GM23338 (cell line): Measurements from ENCODE around the gene XIRP2. TPM values are rescaled to one million over a fixed set of nuclear protein-coding genes. Genes with fewer than 3 reads are reported as not detected.

Source experiments
- ATAC-seq: fragments of 200-7000 bp; cut with Tn5 transposase; 3 replicates; pipeline ENCODE4 v1.9.1; 2020
- DNase-seq: peaks from one replicate; pipeline ENCODE4 v3.0.0-alpha.2; 2015; ENCODE audit warnings: low spot score
- H2AFZ ChIP-seq: fragments of 200-600 bp; sonication (generic); 2 replicates; pipeline ENCODE4 v1.8.0; 2016; ENCODE audit warnings: antibody characterized with exemption, mild to moderate bottlenecking, moderate library complexity
- H3F3A ChIP-seq: fragments of 200-600 bp; sonication (generic); replicated peaks from 2 replicates; pipeline ENCODE4 v1.8.0; 2017; ENCODE audit warnings: antibody characterized with exemption, mixed run types, low read depth
- H3K27ac ChIP-seq: fragments of 200-600 bp; sonication (generic); 2 replicates; pipeline ENCODE4 v1.6.1; 2016; ENCODE audit warnings: low read depth
- H3K27me3 ChIP-seq: fragments of 200-600 bp; sonication (generic); 2 replicates; pipeline ENCODE4 v1.8.0; 2016; ENCODE audit warnings: mild to moderate bottlenecking, mixed run types, moderate library complexity; ENCODE audit not compliant: insufficient read depth
- H3K36me3 ChIP-seq: fragments of 200-600 bp; sonication (generic); 2 replicates; pipeline ENCODE4 v1.8.0; 2016; ENCODE audit warnings: mild to moderate bottlenecking; ENCODE audit not compliant: insufficient read depth
- H3K4me1 ChIP-seq: fragments of 200-600 bp; sonication (generic); 2 replicates; pipeline ENCODE4 v1.8.0; 2016; ENCODE audit warnings: mild to moderate bottlenecking, moderate library complexity; ENCODE audit not compliant: insufficient read depth
- H3K4me2 ChIP-seq: fragments of 200-600 bp; sonication (generic); 2 replicates; pipeline ENCODE4 v1.7.1; 2017; ENCODE audit warnings: mixed run types
- H3K4me3 ChIP-seq: fragments of 200-600 bp; sonication (generic); 2 replicates; pipeline ENCODE4 v1.6.1; 2016; ENCODE audit warnings: mixed run types
- H3K79me2 ChIP-seq: fragments of 200-600 bp; sonication (generic); replicated peaks from 2 replicates; pipeline ENCODE4 v1.8.0; 2017; ENCODE audit warnings: mild to moderate bottlenecking; ENCODE audit not compliant: insufficient read depth
- H3K9me2 ChIP-seq: fragments of 200-600 bp; sonication (generic); 2 replicates; pipeline ENCODE4 v1.8.0; 2017; ENCODE audit not compliant: insufficient read depth
- H4K20me1 ChIP-seq: fragments of 200-600 bp; sonication (generic); replicated peaks from 2 replicates; pipeline ENCODE4 v1.8.0; 2017; ENCODE audit warnings: mild to moderate bottlenecking; ENCODE audit not compliant: insufficient read depth
- H3K27ac Mint-ChIP-seq: 2 replicates; pipeline ENCODE4 v1.8.0; 2020; ENCODE audit warnings: inconsistent platforms, mild to moderate bottlenecking, moderate library complexity, mixed read lengths
- H3K27me3 Mint-ChIP-seq: 3 replicates; pipeline ENCODE4 v1.8.0; 2022; ENCODE audit warnings: low read depth, mild to moderate bottlenecking, moderate library complexity, mixed read lengths, inconsistent platforms; ENCODE audit not compliant: insufficient read depth, poor library complexity
- H3K36me3 Mint-ChIP-seq: 3 replicates; pipeline ENCODE4 v1.8.0; 2021; ENCODE audit warnings: low read depth, mild to moderate bottlenecking, inconsistent platforms, moderate library complexity, mixed read lengths
- H3K4me1 Mint-ChIP-seq: 3 replicates; pipeline ENCODE4 v1.8.0; 2020; ENCODE audit warnings: mild to moderate bottlenecking, inconsistent platforms, mixed read lengths
- H3K4me3 Mint-ChIP-seq: 3 replicates; pipeline ENCODE4 v1.8.0; 2021; ENCODE audit warnings: moderate library complexity, mild to moderate bottlenecking, inconsistent platforms, mixed read lengths
- H3K9me3 Mint-ChIP-seq: 3 replicates; pipeline ENCODE4 v1.8.0; 2020; ENCODE audit warnings: moderate library complexity, mild to moderate bottlenecking, inconsistent platforms, mixed read lengths
- CREB1 ChIP-seq: fragments of 250-450 bp; sonication (Bioruptor Pico); IDR thresholded peaks from 2 replicates; pipeline ENCODE4 v1.5.0; 2020; ENCODE audit warnings: low read depth, mild to moderate bottlenecking, moderate library complexity
- CTCF ChIP-seq, 2 experiments: fragments of 200-600 bp in 1 of 2; sonication (generic) in 1 of 2; conservative IDR thresholded peaks; 2 replicates each; pipeline versions ENCODE4 v1.5.1 to v1.6.1; 2016 to 2017; ENCODE audit warnings: antibody characterized with exemption in 2 of 2, low read depth in 2 of 2, mild to moderate bottlenecking in 2 of 2, moderate library complexity in 1 of 2
- ETS1 ChIP-seq: IDR thresholded peaks from 2 replicates; pipeline ENCODE4 v1.6.1; 2016; ENCODE audit warnings: antibody characterized with exemption
- EZH2 ChIP-seq: fragments of 200-600 bp; sonication (generic); IDR thresholded peaks from one replicate; pipeline ENCODE4 v1.8.0; 2017; ENCODE audit warnings: antibody characterized with exemption, mild to moderate bottlenecking, low read depth; ENCODE audit not compliant: unreplicated experiment
- EZH2phosphoT487 ChIP-seq: fragments of 200-600 bp; sonication (generic); IDR thresholded peaks from one replicate; pipeline ENCODE4 v1.8.1; 2018; ENCODE audit warnings: antibody characterized with exemption; ENCODE audit not compliant: unreplicated experiment
- JUNB ChIP-seq: IDR thresholded peaks from one replicate; pipeline ENCODE4 v1.6.1; 2016; ENCODE audit warnings: antibody characterized with exemption; ENCODE audit not compliant: unreplicated experiment
- NANOG ChIP-seq: IDR thresholded peaks from 2 replicates; pipeline ENCODE4 v1.6.1; 2016; ENCODE audit warnings: antibody characterized with exemption, borderline replicate concordance
- POLR2AphosphoS5 ChIP-seq: IDR thresholded peaks from 2 replicates; pipeline ENCODE4 v1.6.1; 2016; ENCODE audit warnings: antibody characterized with exemption, low read depth
- REST ChIP-seq: IDR thresholded peaks from one replicate; pipeline ENCODE4 v1.6.1; 2018; ENCODE audit warnings: antibody characterized with exemption; ENCODE audit not compliant: unreplicated experiment
- STAT1 ChIP-seq: IDR thresholded peaks from one replicate; pipeline ENCODE4 v1.6.1; 2016; ENCODE audit warnings: antibody characterized with exemption; ENCODE audit not compliant: unreplicated experiment
- ZNF114 ChIP-seq: fragments of 250-450 bp; sonication (Bioruptor Pico); IDR thresholded peaks from 2 replicates; pipeline ENCODE4 v1.5.0; 2020; ENCODE audit warnings: mild to moderate bottlenecking, moderate library complexity
- ZNF331 ChIP-seq: fragments of 250-450 bp; sonication (Bioruptor Pico); IDR thresholded peaks from 2 replicates; pipeline ENCODE4 v1.5.0; 2020; ENCODE audit warnings: low read depth, mild to moderate bottlenecking, moderate library complexity
- ZNF462 ChIP-seq: fragments of 250-450 bp; sonication (Bioruptor Pico); IDR thresholded peaks from 2 replicates; pipeline ENCODE4 v1.5.0; 2020; ENCODE audit warnings: mild to moderate bottlenecking, moderate library complexity
- polyA plus RNA-seq: library from polyadenylated mRNA; unstranded; fragments of >200 nt; fragmentation: Nextera tagmentation; extraction: Ambion mirVana; gene quantifications from 2 replicates; pipeline ENCODE4 v1.2.1, GENCODE V29; 2016
- total RNA-seq: library from RNA; depleted of rRNA; stranded (reverse); fragments of >200 nt; shearing (Covaris generic); gene quantifications from 2 replicates; pipeline ENCODE4 v1.2.3, GENCODE V29; 2014

Gene XIRP2
- total and polyA plus RNA-seq, 2 experiments from 2014 or later: 0.17 to 0.31 TPM

GRCh38 chr2:166994588-166995336, 106.5 kb downstream of the XIRP2 start:
- H3K27ac ChIP-seq: no peak overlapping the region
- H3K4me1 Mint-ChIP-seq: no peaks in the 10 kb centered on the region

More at GRCh38 chr2:166994588-166995336, 106.5 kb downstream of the XIRP2 start:
- H3K9me2 ChIP-seq: no peaks in the 10 kb centered on the region
- Mint-ChIP-seq H3K36me3 (no peaks in the 10 kb centered on the region), H3K9me3 (peaks cover 3% of the 10 kb centered on the region; the same call in 1 of the 3 replicates), H3K27me3 (no peaks in the 10 kb centered on the region), H3K27ac (no peak overlapping the region), H3K4me3 (no peak overlapping the region)
- H3K4me3 ChIP-seq: no peak overlapping the region
- DNase-seq: no peak
- no peaks in the 10 kb centered on the region for H3K27me3 ChIP-seq
- H3K4me1 ChIP-seq: no peaks in the 10 kb centered on the region
- H3F3A ChIP-seq: no peaks in the 10 kb centered on the region
- no peak overlapping the region for H3K4me2 ChIP-seq
- H3K36me3 ChIP-seq: no peaks in the 10 kb centered on the region
- H2AFZ ChIP-seq: no peak overlapping the region
- no peak for ATAC-seq
- H3K79me2 ChIP-seq: no peaks in the 10 kb centered on the region
- no peaks in the 10 kb centered on the region for H4K20me1 ChIP-seq
- TF ChIP-seq POLR2AphosphoS5: no peak
- no peak for TF ChIP-seq ZNF114 (CRISPR knock-in tag)
- TF ChIP-seq REST: no peak
- TF ChIP-seq CREB1 (CRISPR knock-in tag): no peak
- no peak for TF ChIP-seq EZH2
- no peak for TF ChIP-seq JUNB
- no peak for TF ChIP-seq CTCF (conservative IDR thresholded peaks at IDR 0.05; ENCODE audit: low read depth in 2 of 2)
- TF ChIP-seq ZNF462 (CRISPR knock-in tag): no peak
- no peak for TF ChIP-seq ZNF331 (CRISPR knock-in tag)
- TF ChIP-seq NANOG: no peak
- no peak for TF ChIP-seq EZH2phosphoT487
- no peak for TF ChIP-seq ETS1
- no peak for TF ChIP-seq STAT1
